Activated T-cell treated with anti-CD3 and anti-CD28 coated beads for 4 hours (primary cell): ENCODE measurements around the gene DNAJC6.
"Not testable (repeated sequence)": the region's sequence is repeated elsewhere in the genome, so short reads cannot be mapped to it uniquely, and the experiment has no call there.

Experiments used
- DNase-seq: peaks from one replicate; pipeline ENCODE4 v3.0.0-alpha.2; 2020

Gene DNAJC6

DNA sequence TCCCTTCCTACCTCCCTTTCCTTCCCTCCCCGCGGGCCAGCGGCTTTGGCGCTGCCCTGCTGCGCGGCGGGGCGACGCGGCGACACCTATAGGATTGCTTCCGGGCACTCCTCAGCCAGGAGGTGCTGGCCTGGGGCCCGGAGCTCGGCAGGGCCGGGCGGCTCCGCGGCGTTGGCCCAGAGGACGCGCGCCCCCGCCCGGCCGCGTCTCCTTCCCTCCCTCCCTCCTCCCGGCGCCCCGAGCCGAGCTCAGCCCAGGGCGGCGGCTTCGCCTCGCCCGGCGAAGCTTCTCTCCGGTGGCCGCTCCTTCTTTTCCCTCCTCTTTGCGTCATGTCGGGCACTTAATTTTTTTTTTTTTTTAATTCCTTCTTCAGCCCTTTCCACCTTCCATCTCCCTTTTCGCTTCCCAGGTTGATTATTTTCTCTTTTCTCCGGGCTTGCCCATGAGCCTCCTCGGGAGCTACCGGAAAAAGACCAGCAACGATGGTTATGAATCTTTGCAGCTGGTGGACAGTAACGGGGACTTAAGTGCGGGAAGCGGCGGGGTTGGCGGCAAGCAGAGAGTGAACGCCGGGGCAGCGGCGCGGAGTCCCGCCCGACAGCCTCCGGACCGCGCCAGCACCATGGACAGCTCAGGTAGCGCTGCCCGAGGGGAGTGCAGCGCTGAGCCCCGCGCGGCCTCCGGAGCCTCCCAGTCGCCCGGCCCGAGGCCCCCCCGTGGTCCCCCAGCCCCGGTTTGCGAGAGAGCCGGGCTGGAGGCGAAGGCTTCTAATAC, at the start of gene DNAJC6:
Gene DNAJC6, plus strand, starts transcription at position 240 of the 774 bp plus-strand sequence. Its CDS starts 203 bp downstream, at position 443.
- peak; percentile 0 for DNase-seq

DNA sequence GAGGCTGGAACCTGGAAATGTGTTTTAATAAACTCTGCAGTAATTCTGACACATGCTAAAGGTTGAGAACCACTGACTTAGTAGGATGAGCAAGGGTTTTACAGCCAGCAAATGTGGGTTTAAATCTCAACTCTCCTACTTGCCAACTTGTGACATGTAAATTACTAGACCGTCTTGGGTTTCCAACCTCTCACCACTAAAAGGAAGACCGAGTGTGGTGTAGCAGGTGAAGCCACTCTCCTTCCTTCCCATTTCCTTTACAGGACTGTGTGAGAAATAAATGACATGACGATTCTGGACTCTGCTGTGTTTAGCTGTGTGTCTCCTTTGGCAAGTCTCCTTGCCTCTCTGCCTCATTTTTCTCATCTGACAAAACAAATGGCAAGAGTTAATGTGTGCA, 49.5 kb upstream of the DNAJC6 start:
- DNase-seq, result no peak

DNA sequence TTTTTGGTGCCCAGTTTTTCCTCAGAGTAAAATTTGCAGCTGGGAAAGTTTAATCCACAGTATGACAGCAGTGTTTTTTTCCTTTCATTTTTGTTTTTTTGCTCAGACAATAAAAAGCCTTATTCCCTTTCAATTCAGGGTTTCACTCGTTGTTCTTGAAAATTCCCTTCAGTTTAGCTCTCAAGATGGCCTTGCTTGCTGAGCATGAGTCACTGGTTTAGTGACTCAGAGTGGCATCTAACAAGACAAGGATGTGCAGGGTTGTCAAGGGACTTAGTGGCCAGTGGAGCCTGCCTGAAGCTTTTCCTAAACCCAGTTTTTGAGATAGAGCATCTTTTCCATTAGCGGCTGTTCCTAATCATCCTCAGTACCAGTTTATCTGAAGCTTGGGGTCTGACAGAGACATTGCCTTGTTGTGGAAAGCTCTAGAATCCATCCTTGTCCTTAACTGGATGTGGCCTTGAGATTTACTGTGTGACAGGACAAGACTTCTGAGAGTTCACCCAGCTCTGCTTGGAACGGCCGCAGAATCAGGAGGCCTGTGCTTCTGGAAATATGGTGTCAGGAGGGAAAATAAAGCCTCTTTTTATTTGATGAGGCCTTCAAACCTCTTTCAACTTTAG, 48.4 kb upstream of the DNAJC6 start:
- DNase-seq, result no peak

DNA sequence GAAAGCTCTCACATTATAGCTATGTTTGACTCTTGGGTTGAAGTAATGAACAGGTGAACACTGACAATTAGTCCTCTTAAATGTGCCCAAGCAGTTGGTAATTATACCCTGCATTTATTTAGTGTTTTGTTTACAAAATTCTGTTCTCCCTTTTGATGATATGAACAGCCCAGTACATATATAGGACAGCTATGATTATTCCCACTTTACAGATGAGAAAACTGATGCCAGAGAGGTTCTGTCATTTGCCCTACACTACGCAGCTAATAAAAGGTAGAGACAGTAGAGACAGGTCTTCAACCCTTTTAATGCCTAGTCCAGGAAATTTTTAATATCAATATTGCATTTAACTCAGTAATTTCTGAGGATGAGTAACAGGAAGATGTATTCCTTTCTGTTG, 46.1 kb upstream of the DNAJC6 start:
- DNase-seq, result no peak

DNA sequence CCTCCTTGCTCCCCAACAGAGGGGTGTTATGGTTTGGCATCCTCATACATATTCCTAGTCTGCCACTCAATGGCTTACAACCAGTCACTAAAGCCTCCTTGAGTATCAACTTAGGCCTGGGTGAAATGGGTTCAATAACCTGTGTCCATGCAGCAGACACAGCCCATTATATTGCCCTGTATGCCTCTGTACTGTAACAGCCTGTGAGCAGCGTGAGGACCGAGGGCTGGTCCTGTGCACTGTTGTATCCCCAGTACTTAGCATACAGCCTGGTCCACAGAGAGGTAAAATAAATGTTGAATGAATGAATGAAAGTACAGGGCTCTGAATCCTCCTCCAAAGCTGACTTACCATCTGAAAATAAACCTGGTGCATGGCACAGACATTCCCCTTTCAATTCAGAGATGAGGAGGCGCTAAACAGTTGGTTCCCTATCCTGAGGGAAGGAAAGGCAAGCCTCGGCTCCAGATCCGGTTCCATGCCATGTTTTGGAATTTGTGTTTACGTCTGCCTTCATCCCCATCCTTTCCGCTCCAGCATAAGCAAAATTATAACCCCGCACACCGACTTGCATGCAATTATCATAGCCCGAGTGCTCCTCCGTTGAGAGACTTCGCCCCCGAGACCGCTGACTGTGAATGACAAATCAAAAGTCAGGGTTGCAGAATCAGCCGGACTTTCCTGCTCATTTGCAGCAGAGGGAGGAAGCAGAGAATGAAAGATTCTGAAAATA, 45.0 kb upstream of the DNAJC6 start:
- no peak for DNase-seq

DNA sequence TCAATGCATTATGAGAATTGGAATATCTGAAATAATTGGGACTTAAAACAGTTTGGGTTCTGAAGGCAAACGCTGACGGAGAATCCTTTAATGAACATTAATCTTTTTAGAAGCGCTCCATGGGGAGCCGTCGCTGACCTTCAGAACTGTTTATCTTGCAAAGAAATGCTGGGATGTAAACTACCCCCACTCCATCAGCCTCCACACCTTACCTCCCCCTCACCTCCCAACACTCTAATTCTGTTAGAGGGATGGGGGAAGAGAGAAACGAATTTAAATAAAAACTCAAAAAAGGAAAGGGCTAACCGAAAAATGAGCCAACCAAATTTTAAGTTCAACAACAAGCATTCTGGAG, 44.1 kb upstream of the DNAJC6 start:
- DNase-seq, result no peak

DNA sequence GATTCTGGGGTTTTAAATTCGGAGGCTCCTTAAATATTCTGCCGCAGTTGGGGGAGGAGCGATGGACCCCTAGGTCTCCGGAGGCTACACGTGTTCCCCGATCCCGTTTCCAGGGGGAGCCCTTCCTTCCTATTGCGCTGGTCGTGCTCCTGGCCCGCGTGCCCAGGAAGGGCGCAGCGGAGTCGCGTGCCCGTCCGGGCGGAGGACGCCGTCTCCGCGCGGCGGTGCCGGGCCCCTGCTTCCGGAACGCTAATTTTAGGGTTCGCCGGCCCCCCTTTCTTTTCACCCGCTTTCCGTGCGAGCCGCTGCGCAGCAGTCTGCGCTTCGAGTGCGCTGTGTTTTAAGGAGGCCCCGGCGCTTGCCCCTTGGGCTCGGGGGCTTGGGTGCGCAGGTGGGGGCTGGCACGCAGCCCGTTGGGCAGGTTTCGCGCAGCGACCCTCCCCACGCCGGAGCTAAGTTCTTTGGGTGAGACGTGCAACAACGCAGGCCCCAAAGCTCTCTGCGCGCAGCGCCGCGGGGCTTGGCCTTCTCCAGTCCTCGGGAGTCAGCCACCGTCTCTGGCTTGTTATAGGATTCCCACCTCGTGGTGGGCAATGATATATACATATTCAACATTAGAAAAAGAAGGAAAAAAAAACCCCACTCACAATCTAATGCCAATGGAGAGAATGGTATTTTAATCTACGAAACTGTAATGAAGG, 43.5 kb upstream of the DNAJC6 start:
- no peak for DNase-seq

DNA sequence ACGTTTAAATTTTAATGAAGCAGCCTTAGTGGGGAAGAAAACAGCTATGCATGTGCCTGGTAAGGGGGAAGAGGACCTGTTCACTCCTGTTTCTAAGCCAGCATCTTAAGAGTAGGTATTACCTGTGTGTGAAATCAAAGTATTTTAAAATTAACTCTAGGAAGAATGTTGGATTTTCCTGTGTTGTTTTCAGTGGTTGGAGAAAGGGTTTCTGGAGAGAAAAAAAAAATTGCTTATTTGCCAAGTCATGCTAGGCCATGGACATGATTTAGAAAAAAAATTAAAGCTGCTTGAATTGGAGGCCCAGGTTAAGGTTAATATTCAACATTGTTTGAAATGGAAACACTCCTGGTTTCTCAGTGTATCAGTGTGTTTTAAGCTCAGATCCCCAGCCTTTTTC, 42.9 kb upstream of the DNAJC6 start:
- DNase-seq, result no peak

DNA sequence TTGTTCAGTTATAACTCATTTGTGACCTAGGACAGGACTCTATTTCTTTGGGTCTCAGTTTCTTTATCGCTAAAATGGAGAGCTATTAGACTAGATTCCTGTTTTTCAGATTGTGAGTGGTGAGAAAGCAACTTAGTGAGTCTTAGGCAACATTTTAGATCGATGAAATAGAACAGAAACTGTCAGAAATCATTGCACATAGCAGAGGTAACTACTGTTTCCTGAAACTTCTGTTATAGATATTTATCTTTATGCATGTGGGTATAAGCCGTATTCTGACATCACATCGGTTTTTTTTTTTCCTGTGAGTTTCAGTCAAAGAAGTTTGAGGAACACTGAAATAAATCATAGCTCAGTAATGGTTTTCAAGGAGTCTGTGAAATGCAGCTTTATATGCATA, 42.1 kb upstream of the DNAJC6 start:
- DNase-seq, result no peak

DNA sequence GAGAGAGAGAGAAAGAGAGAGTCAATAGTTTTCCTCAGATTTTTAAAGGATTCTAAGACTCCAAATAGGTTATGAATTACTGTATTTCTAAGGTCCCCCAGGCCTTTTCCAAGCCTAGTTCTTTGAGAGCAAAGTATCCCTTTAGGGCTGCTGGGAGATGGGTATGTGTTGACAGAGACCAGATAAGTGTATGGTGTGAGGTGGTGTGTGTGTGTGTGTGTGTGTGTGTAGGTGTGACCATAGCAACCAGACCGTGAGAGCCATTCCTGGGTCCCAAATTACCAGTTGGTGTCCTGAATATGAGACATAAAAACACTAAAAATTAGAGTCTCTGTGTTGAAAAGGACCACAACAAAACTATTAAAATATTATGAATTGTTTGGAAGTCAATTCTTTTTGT, 41.7 kb upstream of the DNAJC6 start:
- no peak for DNase-seq

DNA sequence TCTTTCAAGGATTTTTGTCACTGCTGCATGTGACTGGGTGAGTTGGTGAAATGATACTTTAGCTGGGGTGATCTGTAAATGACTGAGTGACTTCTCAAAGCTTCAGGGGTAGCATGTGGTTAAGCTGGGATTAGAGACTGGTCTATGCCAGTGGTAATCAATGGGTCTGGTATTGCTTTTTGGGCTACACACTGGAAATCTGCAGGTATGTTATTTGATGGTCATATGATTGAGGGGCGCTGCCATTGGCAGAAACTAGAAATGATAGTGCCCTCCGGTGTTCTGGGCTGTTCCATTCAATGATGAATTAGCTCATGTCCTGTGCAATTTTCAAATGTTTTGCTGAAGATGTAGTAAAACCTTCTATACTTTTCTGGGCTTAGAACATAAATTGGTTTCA, 39.7 kb upstream of the DNAJC6 start:
- DNase-seq, result no peak

DNA sequence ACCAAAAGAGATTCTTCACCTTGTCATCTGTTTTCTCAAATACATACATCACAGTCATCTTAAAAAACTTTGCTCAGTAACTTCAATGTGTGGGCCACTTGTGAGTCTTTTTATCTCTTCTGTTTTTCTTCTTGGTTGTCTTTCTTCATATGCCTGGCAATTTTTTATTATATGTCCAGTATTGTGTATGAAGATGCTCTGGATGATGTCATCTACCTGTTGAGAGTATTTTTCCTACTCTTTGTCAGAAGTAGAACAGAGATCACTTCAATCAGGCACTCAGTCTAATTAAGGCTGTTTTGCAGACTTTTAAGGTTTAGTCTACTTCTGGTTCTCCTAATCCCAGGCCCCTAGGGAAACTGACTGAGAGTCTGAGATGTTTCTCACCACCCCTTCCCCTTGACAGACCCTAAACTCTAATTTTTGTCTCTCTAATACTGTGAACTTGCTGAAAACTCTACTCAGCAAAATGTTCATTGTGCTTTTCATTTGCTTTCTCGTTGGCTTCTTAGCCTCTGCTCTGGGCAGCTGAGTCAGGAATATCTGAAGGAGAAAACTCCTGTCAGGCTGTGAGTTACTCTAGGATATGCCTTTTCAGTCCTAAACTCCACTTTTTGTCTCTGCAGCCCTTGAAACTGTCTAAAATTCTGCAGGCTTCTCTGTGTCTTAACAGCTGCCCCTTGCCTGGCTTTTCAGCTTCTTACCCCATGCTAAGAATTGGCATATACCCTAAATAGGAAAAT, 33.0 kb upstream of the DNAJC6 start:
- DNase-seq, result no peak

DNA sequence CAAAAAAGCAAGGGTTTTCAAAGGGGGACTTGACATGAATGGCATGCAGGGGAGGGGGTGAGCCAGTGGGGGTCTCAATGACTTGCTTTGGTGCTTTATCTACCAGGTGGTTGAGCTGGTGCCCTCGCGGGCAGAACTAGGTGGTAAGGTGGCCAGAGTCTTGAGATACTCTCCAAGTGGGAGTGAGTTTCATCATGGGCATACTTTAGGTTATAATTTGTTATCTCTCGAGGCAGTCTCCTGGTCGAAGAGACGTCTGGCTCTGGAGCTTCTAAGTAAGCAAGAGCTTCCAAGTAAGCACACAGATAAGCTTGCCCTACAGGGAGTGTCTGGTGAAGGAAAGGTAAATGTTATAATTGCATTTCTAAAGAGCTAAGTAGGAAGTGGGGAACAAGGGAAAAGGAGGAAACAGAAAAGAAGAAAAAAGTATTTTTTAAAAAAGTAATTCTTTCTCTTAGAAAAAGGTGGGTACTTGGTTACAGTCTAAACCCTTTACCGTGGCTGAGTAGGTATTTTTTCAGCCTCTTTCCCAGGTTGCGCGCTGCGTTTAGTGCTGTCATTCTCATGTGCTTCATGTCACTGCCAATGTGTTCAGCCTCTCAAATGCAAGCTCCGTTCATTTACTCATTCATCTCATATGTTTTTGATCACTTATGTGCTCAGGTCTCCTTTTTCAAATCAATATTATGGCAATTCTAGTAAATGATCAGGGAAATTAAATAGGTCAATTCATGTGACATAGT, 31.6 kb upstream of the DNAJC6 start:
- no peak for DNase-seq

DNA sequence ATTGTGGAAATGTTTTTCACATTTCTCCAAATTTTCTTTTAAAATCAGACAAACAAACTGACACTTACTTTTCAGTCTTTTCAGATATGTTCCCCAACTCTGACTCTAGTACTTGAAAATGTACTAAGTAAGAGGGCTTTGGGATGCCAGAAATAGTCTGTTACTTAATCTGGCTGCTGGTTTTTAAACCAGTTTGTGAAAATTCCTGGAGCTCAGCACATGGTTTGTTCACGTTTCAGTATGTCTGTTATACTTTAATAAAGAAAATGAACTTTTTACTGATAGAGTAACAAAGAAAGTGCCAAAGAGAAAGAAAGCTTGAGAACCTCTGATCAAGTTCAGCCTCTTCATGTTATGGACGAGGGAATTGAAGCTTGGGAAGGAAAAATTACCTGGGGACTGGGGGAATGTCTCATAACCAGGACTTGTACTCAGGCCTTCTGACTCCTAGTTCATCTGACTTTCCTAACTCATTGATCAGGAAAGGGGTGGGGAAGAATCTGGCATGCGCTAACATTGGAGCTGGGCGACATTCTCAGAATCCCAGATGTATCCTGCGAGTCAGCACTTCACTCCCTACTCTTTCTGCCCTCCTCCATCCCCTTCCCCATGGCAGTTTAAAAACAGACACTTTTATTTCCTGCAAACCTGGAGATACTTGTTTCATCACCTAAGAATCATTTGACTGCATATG, 30.8 kb upstream of the DNAJC6 start:
- no peak for DNase-seq

DNA sequence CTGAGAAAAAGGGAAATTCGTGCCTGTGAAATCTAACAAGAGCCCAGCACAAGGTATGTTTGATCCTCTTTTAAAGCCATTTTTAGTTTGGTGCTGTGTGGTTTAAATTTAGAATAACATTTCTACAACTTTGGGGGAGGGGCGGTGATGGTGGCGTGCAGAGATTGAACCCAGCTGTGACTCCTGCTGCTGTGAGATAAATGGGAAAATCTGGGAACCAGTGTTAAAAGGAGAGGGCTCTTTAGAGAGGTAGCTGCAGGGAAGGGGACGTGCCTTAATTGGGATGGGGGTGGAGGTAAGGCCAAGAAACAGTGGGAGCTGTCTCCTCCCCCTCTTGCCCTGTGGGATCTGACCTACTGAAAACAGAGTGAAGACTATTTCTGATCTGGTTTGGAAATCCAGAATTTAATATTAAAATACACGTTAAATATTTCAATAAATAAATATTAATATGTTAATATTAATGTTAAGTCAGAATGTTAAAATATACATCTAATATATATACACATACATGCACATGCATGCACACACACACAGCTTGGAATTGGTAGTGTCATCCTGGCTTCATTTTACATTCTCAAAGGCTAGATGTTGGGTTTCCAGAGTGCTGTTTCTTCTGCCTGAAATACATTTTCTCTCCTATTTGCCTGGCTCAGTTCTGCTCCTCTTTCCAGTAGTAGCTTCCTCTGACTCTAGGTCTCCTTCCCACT, 30.1 kb upstream of the DNAJC6 start:
- DNase-seq, result no peak

DNA sequence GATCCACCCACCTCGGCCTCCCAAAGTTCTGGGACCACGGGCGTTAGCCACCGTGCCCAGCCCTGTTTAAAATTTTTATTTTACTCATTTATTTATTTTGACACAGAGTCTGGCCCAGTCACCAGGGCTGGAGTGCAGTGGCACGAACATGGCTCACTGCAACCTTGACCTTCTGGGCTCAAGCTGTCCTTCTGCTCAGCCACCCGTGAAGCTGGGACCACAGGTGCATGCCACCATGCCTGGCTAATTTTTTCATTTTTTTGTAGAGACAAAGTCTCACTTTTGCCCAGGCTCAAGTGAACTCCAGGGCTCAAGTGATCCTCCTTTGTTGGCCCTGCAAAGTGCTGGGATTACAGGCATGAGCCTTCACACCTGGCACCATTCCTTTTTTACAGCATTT, 27.5 kb upstream of the DNAJC6 start:
- DNase-seq, result no peak

DNA sequence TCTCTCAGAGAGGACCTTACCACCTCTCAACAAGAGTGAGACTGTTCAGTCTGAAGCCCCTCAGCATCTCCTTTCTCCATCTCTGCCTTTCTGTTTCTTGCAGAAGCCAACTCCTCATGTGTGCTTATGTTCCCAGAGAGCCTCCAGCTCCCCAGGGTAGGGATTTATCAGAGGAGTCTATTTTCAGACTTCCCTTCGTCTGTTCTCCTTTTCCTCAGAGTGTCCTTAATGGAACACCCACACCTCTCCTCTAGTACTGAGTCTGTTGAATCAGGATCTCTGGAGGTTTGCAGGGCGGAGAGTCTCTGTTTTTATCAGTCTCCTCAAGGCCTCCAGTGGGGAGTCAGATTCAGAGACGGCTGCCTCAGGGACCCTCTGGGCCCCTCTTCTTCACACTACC, 25.1 kb upstream of the DNAJC6 start:
- no peak for DNase-seq

DNA sequence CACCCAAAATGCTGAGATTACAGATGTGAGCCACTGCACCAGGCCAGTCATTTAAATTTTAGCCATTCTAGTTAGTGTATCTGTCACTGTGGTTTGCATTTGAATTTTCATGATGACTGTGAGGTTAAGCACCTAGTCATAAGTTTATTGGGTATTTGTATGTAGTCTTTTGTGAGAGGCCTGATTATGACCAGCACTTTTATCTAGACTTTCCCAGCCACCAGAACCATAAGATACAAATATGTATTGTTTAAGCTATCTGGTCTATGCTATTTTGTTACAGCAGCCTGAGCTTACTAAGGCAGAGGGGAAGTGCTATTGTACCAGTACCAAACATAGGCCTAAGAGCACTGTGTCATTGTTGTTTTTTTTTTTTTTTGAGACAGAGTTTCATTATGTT, 19.9 kb upstream of the DNAJC6 start:
- no peak for DNase-seq

DNA sequence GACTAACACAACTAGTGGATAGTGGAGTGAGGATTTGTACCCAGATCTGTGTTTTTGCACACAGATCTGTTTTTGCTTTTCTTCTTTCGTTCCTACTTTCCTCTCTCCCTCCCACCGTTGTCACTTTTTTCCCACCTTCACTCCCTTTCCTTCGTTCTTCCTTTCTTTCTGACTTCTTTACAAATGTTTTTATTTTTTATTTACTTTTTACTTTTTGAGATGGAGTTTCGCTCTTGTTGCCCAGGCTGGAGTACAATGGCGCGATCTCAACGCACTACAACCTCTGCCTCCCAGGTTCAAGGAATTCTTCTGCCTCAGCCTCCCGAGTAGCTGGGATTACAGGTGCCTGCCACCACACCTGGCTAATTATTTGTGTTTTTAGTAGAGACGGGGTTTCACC, 17.5 kb upstream of the DNAJC6 start:
- not testable (repeated sequence) for DNase-seq

DNA sequence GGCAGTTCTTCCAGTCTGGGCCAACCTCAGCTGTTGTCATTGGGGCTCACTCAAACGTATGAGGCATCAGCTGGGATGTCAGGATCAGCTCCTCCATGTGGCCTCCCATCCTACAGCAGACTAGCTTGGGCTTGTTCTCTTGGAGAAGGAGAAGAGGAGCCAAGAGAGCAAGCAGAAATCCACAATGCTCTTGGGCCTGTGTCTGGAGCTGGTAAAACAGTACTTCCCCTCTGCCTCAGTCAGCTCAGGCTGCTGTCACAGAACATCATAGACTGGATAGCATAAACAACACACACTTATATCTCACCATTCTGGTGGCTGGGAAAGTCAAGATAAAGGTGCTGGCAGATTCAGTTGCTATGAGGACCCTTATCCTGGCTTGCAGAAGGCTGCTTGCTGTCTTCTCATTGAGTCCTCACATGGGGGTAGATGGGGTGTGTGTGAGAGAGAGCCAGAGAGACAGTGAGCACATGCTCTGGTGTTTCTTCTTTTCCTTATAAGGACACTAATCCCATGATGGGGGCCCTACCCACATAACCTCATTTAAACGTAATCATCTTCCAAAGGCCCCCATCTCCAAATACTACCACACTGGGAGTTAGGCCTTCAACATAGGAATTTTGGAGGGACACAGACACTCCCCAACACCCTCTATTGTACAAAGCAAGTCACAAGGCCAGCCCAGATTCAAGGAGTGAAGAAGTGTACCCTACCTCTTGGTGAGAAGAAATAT, 16.3 kb upstream of the DNAJC6 start:
- DNase-seq, result no peak
